GM12873 (cell line): Measurements from ENCODE around the gene MAPK11.

ENCODE experiments used
- CTCF ChIP-seq: IDR thresholded peaks from 2 replicates; pipeline ENCODE4 v1.5.1; 2012; ENCODE audit warnings: low read depth, mild to moderate bottlenecking, moderate library complexity, low read length, control low read depth; ENCODE audit not compliant: insufficient read depth; ENCODE audit errors: missing control alignments

MAPK11 gene

GRCh38 chr22:50307890-50308596, 37.9 kb upstream of the MAPK11 start:
- TF ChIP-seq CTCF: no peak

GRCh38 chr22:50306753-50307749, 36.9 kb upstream of the MAPK11 start, which contains the start of gene PLXNB2:
Gene PLXNB2, minus strand, starts transcription at chr22:50307646. Its CDS starts 17,062 bp downstream, at chr22:50290584.
- no peak for TF ChIP-seq CTCF

GRCh38 chr22:50305923-50306566, 35.9 kb upstream of the MAPK11 start:
- no peak for TF ChIP-seq CTCF

GRCh38 chr22:50305393-50305922, 35.3 kb upstream of the MAPK11 start:
- TF ChIP-seq CTCF: no peak

- TF ChIP-seq CTCF: no peak
Observed at GRCh38 chr22:50304528-50305392, 34.6 kb upstream of the MAPK11 start.

- peak; percentile 23 for TF ChIP-seq CTCF
Observed at GRCh38 chr22:50303848-50304527, 33.8 kb upstream of the MAPK11 start.
